ENCODE data around the gene RTRAF.

RTRAF gene

DNA sequence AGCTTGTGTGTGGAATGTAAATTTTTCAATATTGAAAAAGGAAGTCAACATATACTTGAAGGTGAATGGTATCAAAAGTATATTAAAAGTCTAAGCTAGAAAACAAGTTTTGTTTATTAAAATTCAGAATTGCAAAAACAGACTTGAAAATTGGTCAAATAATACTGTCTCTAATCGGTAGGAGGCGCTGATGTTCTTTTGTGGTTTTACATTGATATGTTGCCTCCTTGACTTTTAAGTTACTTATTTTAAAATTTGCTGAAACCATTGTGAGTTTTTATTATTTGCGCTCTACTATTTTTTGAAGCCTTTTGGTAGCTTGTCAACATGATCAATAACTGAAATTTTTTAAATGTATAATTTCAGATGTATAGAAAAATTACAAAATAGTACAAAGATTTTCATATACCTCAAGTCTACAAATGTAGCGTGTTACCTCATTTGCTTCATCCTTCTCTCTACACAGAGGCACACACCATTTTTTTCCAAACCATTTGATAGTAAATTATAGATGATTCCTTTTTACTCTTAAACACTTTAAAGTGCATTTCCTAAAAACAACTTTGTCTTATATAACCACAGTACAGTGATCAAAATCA lies 6.9 kb downstream of the RTRAF start:
- peak in 1 of 2 experiments; percentile 24 for DNase-seq

DNA sequence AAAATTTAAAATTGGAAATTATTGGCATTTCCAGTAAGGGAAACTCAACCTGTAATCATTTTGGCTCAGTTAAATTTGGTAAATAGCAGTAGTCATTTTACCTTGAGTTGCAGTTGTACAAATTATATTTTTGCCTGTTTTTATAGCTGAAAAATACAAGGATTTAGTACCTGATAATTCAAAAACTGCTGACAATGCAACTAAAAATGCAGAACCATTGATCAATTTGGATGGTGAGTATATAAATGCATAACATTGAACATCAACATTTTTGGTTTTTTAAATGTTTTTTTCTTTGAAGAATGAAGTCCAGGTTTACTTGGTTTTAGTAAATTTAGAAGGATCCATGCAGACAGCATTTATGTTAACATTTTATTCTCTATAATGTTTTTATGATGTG lies 9.0 kb downstream of the RTRAF start:
- DNase-seq: no peak

DNA sequence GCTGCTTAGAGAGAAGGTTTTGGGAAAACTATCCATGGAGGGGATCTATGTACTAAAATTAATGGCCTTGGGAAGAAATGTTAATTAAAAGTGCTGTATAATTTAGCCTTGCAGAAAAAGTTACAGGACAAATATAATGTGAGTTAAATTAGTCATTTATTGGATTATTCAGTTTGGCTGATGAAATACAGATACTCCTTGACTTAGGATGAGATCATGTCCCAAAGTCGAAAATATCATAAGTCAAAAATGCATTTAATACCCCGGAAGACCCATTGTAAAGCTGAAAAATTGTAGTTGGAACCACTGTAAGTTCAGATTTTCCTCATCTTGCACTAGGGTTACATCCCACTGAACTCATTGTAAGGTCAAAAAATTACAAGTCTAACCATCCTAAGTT lies 9.7 kb downstream of the RTRAF start:
- no peak for DNase-seq

GRCh38 chr14:52000019-52000582 lies 10.8 kb downstream of the RTRAF start:
- DNase-seq: no peak

DNA sequence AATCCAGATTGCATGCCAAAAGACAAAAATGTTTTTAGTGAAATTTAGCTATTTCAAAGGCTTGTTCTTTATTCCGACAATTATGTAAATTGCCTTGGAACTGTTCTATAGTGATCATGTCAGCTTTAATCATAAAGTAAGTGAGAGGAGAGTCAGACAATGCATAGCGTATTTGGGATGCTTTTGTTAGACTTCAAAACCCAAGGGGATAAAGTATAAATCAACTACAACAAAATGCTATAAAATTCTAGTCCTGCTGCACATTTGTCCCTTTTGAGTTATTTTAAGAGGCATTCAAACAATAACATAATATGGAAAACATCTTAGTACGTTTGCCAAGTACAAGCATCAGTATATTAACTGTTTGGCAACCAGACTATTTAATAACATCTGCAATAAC lies 11.3 kb downstream of the RTRAF start:
- DNase-seq: no peak

DNA sequence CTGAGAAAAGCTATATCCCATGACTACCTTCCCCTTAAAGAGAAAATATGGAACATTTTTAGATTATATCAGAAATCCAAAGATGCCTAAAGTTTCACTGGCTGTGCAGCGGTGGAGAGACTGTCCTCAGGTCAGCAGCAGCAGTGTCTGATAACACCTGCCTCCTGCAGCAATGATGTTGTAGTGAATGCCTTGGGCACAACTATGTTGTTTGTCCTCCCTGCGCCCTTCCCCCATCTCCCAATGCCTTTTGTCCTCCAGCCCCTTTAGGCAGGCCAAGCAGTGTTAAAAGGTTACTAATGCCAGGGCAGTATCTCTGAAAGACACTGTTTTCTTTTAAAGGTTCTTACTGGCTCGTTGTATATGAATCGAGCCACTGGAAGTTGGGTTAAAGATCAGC lies 13.2 kb downstream of the RTRAF start:
- no peak for DNase-seq

- DNase-seq: no peak
Measured at GRCh38 chr14:52003324-52003723, 14.0 kb downstream of the RTRAF start.

- DNase-seq: no peak
Measured at GRCh38 chr14:52005625-52006024, 16.3 kb downstream of the RTRAF start.

DNA sequence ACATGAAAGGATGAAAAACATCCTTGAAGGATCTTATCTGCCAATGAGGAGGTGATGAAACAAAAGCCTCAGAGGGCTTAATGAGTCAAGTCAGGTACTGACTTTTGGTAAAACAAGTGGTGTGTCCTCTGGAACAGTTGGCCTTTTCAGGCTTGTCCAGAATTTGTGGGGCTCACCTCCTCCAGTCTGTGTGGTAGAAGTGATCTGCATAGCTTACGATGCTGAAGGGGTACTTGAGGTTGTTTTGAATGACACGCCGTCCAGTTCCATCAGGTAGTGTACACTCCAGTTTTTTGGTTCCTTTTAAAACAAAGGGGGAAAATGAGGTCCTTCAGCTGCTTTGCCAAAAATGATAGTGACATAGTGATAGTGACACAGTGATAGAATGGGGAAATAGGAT lies 17.0 kb downstream of the RTRAF start:
- DNase-seq: no peak

DNA sequence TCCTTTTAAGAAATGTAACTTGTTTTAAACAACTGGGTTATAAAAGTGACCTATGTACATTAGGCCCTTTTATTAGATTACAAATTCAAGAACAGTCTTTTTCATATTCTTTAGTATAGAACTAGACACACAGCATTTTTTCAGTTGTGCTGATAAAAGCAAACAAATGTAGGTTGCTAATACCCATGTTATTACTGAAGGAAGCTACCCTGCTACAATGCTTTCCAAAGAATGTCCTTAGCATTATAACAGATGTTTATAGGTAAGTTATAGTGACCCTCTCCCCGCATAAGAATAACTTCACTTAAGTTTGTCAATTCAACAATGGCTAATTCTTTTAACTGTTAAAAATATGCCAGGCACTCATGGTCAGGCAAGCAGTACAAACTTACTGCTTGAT lies 17.9 kb downstream of the RTRAF start:
- DNase-seq: no peak

DNA sequence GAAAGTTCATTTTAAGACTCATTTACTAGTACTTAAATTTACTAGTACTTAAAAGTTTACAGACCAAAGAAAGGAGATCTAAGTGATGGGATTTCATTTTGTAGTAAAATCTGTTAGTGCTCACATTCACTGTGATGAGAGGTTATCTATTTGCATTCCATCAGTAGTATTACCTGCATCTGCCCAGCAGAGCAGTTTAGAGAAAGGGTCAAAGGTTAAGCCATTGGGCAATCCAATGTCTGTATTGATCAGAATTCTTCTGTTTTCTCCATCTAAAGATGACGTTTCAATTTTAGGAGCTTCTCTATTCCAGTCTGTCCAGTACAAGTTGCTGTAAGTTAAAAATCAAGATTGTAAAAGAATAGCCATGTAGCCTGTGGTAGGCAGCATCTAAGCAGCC lies 18.3 kb downstream of the RTRAF start:
- DNase-seq: no peak

DNA sequence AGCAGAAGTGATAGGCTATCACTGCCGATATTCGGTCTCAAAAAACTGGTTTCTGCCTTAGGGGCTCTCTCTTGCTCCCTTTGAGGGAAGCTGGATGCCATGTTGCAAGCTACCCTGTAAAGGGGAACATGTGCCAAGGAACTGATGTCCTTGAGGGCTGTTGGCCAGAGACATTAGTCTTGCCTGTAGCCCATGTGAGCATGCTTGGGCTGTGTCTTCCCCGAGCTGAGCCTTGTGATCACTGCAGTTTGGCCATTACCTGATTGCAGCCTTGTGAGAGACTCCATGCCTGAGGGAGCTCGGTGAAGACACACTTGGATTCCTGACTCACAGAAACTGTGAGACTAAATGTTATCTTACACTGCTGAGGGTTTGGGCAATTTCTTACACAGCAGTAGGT lies 18.8 kb downstream of the RTRAF start:
- DNase-seq: no peak

GRCh38 chr14:52010173-52010693 lies 20.9 kb downstream of the RTRAF start:
- no peak for DNase-seq

DNA sequence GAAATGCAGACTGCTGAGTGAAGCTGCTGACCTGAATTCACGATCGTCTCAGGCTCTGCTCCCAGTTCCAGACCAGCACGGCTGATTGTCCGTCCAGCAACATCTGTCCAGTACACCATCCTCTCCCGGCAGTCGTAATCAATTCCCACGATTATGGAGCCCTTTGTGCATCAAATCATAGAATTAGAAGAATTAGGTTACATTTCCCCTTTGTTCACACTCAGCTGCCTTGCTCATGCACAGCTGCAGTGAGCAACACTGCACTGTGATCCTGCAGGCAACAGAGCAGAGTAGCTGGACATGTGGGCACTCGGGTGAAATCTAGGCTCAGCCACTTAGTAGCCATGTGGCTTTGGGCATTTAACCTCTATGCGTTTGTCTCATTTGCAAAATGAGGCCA lies 22.2 kb downstream of the RTRAF start:
- DNase-seq: no peak

GRCh38 chr14:52012635-52013034 lies 23.3 kb downstream of the RTRAF start:
- no peak for DNase-seq

GRCh38 chr14:52013984-52014600 lies 24.7 kb downstream of the RTRAF start:
- peak in 1 of 2 experiments; percentile 43 for DNase-seq

DNA sequence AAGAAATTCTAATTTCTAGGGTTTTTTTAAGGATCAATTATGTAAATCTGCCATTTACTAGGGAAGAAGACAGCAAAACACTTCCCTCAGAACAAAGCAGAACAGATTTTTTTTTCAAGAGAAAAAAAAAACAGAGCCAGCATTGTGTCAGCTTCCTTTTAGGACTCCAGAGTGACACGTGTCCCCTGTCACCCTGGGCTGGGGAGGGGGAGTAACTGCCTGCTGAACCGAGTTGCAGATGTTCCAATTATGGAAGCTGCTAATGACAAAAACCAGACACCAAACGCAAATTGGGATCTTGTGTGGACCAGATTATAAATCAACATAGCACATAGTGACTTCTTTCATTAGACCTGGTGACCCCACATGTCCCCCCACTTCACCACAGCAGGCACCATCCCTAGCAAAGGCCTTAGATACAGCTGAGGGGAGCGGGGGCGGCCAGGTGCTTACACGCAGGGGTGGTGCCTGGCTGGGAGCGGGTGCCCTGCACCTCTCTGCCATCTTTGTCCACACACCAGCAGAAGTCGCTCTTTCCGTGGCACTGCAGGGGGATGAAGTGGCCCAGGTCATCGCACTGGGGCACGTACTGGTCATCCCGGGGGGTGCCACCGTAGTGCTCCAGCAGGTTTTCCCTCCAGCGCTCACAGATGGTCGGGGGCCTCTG lies 25.4 kb downstream of the RTRAF start:
- no peak for DNase-seq

GRCh38 chr14:52015411-52016030 lies 26.2 kb downstream of the RTRAF start:
- peak in 1 of 2 experiments; percentile 22 for DNase-seq

GRCh38 chr14:52018252-52018651 lies 28.9 kb downstream of the RTRAF start:
- no peak for DNase-seq

- DNase-seq: no peak
Measured at GRCh38 chr14:52018970-52019369, 29.6 kb downstream of the RTRAF start.

DNA sequence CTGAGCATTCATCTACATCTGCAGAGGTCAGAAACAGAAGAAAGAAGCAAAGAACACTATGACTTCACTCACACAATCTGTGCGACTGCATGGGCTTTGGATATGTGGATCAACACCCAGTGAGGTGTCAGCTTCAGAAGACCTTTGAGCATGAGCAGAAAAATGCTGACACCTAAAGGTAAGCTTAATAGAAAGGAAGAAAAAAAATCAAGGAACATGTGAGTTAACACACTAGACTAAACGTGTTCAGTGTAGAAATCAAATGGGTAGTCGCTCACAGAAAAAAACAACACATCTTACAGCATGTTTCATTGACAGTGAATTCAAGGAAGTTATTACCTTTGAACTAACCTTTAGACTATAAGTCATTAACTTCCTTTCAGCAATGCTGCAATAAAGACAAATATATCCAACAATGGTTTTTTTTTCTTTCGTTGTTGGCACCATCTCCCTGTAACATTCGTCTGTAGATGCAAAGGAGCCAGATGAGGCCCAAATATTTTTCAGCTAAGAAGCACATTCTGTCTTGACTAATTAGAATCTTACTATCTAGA lies 30.9 kb downstream of the RTRAF start:
- DNase-seq: no peak

GRCh38 chr14:52020866-52021717 lies 31.7 kb downstream of the RTRAF start:
- DNase-seq: no peak

All from NCI-H526 (cell line).